ENCODE data around the gene ANKH.
"Not testable (repeated sequence)": the region's sequence is repeated elsewhere in the genome, so short reads cannot be mapped to it uniquely, and the experiment has no call there.

The ANKH gene

DNA sequence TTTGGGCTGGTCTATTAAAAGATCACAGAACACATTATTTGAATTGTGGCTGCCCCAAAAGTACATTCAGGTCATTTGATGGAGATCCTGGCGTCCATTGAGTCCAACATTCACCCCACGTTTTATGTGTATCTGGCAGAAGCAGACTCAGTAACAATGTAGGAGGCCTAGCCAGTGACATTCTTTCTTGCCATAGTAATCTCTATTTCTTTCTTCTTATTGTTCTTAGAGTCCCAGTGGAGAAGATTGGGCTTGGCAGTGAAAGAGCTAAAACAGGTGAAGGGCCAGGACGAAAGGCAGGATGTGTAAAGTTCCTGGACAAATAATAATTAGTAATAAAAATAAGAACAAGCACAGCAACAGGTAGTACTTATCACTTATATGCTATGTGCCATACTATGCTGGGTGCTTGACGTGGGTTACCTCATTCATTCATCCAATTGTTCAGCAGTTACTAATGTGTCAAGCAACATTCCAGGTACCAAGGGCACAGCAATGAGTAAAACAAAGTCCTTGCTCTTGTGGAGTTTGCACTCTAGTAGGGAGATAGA, 12.6 kb upstream of the ANKH start:
- DNase-seq (ENCODE audit: low read depth in 4 of 4, low spot score in 1 of 4): no peak

DNA sequence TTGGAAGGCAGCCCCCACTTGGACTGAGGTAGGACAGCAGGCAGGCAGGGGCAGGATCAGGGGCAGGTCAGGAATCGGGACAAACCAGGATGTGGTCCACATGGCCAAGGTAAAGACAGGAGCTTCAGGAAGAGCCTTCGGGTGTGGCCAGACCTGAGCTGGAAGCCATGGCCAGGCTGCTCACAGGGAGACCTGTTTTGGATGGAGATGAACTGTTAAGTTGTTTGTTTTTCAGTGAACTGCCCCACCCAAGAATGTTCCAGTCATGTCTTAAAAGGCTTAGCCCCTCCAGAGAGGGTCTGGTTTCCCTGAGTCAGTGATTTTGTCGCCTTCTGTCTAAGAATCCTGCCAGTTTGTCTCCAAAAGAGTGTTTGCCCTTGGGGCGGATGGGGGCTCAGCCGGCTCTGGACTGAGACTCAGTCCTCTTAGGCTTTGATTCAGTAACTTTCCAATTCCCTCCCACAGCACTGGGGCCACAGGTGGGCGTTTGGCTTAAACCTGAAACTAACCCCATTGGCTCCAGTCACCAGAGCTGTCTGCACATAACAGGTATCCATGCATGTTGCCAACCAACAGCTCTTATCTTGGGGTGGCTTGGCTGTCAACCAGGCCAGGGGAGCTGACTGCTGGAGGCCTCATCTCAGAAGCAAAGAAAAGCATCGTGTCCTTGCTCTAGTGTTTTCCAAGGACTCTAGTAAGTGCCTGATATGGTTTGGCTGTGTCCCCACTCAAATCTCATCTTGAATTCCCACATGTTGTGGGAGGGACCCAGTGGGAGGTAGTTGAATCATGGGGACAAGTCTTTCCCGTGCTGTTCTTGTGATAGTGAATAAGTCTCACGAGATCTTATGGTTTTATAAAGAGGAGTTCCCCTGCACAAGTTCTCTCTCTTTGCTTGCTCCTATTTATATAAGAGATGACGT, 11.3 kb upstream of the ANKH start:
- DNase-seq (ENCODE audit: low read depth in 4 of 4, low spot score in 1 of 4): no peak

DNA sequence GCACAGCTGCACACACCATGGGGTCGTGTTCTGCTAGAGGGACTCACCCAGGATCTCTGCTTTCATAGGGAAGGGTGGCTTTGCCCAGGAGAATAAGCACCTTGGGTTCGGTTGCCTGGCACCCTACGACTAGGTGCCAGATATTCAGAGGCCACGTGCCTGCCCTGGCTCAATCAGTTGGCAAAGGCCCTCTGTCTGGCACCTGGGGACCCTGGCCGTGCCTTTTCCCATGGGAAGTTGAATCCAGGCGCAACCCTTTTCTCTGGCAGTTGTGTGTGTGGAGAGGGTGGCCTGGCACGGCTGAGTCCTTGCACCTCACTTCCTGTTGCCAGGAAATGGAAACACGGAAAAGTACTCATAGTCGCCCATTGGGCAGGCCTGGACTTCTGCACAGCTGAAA, 10.2 kb upstream of the ANKH start:
- DNase-seq (ENCODE audit: low read depth in 4 of 4, low spot score in 1 of 4): no peak

DNA sequence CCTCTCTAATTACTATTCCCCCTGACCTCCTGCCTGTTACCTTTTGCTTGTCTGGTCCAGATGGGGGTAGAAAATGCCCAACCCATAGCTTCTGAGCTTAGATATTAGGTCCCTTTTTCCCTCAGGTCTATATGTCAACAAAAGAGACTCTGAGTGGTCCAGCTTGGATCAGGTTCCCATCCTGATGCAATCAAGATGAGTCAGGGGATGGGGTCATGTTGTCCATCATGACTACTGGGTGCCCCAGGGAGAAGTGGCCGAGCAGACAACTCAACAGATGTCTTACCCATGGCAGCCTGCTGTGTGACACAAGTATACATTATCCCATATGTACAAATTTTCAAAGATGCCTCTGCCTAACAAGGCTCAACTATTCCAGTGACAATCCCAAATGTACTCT, 9.1 kb upstream of the ANKH start:
- no peak for DNase-seq (ENCODE audit: low read depth in 4 of 4, low spot score in 1 of 4)

DNA sequence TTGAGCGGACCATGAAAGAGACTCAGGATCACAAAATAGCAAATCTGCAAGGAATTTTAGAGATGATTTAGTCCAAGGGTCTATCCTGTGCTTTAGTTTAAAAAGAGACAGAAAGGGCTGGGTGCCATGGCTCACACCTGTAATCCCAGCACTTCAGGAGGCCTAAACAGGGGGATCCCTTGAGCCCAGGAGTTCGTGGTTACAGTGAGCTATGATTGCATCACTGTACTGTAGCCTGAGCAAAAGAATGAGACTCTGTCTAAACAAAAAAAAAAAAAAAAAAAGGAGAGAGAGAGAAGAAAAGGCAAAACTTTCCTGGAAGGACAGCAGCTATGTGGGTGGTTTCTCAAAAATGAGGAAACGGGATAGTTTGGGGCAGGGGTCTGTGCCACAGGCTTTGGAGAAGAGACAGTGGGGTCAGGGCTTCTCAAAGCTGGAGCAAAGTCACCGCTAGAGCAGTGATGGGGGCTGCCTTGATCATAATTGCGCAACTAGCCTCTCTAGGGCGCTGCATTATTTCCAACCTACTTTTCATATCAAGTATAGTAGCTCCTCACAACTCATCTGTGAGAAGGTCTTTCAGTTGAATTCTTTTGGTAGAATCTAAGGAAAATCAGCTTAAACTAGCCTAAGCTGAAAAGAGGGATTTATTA, 8.5 kb upstream of the ANKH start:
- no peak for DNase-seq (ENCODE audit: low read depth in 4 of 4, low spot score in 1 of 4)

DNA sequence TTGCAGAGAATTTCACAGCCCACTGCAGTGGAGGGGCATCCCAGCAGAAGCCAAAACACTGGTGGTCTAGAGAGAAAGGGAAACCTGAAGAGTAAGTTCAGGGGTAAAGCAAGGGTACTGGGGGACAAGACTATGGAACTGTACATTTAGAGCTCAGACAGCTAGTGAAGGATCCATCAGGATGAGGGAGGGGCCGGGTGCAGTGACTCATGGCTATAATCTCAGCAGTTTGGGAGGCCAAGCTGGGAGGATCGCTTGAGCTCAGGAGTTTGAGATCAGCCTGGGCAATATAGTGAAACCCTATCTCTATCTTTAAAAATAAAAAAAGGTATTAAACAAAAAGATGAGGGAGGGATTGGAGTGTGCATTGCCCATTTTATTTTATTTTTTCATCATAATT, 7.8 kb upstream of the ANKH start:
- DNase-seq (ENCODE audit: low read depth in 4 of 4, low spot score in 1 of 4): no peak

DNA sequence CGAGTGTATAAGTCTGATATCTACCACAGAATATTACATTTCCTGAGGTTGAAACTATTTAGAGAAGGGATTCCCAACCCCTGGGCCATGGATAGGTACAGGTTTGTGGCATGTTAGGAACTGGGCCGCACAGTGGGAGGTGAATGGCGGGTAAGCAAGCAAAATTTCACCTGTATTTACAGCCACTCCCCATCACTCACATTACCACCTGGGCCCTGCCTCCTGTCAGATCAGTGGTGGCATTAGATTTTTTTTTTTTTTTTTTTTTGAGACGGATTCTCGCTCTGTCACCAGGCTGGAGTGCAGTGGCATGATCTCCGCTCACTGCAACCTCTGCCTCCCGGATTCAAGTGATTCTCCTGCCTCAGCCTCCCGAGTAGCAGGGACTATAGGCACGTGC, 6.6 kb upstream of the ANKH start:
- DNase-seq (ENCODE audit: low read depth in 4 of 4, low spot score in 1 of 4): not testable (repeated sequence)

DNA sequence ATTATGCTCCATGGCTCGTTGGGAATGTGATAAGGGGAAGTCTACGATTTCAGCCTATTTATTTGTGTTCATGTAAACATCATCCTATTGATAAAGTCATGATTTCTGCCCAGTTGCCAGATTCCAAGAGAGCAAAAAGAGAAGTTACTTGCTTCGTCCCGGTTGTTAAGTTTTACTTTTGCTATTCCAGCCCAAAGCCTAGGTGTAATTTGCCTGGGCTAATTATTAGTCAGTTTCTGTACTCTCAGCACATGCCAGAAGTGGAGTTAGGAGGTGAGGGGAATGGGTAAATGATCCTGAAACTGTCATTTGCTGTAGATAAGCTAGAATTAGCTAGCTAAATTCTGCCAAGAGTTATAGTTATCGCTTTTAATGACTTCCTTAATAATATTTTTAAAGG, 4.5 kb upstream of the ANKH start:
- DNase-seq (ENCODE audit: low read depth in 4 of 4, low spot score in 1 of 4): no peak

DNA sequence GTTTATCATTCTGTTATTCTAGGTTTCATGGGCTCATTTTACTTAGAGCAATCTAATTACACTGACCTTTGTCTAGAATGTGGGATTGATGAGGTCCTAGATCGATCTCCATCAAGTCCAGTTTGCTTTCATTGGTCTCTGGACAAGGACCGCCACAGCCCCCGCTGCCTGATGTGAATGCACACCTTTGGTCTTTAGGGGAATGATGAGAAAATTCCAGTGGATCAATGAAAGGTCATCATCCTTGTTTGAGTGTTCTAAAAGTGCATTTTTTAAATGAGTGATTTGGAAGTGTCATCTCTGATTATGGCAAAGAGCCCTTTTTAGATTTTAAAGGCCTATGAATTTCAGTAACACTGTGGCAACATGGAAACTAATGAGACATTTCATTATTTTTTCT, 2.2 kb upstream of the ANKH start:
- DNase-seq (ENCODE audit: low read depth in 4 of 4, low spot score in 1 of 4): no peak

DNA sequence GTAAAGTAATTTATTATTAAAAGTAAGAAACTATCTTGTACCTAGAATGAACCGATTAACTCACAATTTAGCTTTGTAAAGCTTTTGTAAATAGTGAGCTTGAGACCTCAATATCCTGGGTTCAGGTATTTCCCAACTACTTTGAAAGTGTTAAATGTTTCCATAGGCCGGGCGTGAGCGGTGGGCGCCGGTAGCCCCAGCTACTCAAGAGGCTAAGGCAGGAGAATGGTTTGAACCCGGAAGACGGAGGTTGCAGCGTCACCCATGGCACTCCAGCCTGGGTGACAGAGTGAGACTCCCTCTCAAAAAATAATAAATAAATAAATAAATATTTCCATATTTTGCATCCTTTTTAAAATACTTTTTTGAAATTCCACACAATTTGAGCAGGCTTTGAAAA, 1.5 kb upstream of the ANKH start:
- DNase-seq (ENCODE audit: low read depth in 4 of 4, low spot score in 1 of 4): no peak

DNA sequence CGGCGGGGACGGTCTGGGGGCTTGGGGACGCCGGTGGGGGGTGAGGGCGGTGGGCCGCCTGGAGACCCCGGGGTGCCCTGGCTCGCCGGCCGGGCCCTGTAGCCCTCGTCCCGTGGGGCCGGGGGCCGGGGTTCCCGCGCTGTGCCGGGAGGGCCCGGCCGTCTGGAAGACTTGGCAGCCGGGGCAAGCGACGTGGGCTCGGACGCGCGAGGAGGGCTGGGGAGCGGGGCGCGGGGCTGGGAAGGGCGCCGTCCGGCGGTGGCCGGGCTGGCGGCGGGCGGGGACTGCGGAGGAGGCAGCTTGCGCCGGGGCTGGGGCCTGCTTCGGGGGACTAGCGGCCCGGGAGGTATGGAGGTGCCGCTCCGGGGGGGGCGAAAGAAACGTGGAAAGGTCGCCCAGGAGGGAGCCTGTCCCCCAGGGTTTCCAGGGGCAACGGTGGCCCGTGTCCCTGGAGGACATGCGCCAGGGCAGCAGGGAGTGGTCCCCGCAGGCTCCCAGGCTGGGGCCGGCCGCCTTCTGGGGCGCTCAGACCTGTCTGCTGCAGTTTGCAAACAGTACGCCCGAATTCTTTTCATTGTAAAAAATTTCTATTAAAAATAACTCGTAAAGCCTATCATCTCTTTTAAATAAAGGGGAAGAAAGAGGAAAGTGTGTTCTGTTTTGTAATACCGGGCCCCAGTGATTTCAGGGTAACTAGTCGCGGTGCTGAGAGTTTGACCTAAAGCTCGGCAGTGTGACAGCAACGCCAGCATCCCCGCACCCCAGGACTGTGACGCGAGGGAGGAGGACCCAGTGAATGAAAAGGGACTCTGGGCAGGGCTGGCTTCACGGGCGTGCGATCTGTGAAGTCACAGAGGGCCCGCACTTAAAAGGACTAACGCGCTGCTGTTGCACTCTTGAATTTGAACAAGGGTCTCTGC, 752 bp upstream of the ANKH start:
- DNase-seq (ENCODE audit: low read depth in 4 of 4, low spot score in 1 of 4): peak; percentile 21 to 52 (median 40)

DNA sequence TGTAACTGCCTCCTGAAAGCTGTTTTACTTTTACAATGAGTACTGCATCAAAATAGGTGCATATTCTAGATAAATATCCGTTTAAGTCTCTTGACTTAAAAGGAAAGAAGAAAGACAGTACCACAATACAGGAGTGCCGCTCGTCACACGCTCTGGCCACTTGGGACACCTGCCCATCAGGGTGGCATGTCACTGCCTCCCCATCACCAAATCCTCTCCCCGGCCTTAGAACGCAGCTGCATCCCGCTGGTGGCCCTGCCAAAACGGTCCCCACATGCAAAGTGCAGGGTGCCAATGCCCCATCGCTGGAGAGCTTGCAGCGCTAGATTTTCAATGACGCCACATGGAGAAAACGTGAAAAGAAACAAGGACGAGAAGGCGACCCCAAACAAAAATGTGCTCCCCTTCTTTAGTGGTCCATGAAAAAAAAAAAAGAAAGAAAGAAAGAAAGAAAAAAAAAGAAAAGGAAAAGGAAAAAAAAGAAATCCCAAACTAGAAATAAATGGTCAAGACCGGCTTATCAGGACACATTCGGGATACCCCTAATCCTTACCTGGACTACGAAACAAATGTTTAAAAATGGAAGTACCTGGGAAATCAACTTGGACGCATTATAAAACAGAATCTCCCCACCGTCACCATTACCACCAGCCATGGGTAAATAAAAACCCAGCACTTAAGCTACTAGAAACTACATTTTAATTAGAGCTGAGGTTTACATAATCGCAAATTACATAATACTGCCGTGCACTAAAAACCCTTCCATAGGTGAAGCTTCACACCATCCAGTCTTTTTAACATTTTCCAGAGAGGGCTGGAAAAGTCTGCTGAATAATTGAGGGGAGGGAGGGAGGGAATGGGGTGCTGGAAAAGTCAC, 1.0 kb downstream of the ANKH start:
- DNase-seq (ENCODE audit: low read depth in 4 of 4, low spot score in 1 of 4): peak in 3 of 4 experiments; percentile 31 to 45 (median 40)

DNA sequence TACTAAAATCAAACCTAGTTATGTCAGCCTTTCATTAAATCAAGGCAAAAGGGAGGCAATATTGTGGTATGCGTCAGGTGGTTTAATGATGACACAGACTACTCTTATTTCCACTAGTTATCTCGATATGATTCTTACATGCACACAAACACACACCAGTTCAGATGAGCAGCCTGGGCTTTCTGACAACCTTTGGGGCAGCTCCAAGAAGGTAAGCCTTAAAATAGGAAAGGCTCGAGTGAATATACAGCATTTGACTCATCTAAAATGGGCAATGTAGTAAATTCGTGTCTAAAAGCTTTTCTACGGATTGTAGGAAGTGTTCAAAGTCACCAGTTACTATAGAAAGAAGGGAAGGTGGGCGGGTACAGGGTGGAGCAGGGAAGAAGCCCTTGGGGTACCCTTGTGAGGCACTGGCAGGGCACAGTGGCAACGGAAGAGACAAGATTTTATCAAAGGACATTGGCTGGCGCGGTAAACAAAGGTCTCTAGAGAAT, 1.9 kb downstream of the ANKH start:
- DNase-seq (ENCODE audit: low read depth in 4 of 4, low spot score in 1 of 4): peak in 2 of 4 experiments; percentile 10 to 20

DNA sequence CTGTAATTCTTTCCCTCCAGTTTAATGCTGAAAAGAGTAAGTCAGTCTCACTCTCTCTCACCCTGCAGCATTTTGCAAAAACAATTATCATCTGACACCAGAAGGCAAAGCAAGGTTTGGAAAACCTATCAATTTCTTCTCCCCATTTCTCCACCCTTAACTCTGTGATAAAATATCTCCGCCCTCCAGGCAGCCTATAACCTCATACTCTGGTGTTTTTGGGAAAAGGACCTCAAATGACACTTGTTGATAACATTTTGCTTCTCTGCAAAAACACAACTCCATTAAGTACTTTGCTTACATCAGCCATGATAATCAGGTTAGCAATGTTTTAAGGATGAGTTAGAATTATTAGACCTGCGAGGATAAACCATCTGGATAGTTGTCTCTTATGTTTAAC, 2.3 kb downstream of the ANKH start:
- DNase-seq (ENCODE audit: low read depth in 4 of 4, low spot score in 1 of 4): no peak

DNA sequence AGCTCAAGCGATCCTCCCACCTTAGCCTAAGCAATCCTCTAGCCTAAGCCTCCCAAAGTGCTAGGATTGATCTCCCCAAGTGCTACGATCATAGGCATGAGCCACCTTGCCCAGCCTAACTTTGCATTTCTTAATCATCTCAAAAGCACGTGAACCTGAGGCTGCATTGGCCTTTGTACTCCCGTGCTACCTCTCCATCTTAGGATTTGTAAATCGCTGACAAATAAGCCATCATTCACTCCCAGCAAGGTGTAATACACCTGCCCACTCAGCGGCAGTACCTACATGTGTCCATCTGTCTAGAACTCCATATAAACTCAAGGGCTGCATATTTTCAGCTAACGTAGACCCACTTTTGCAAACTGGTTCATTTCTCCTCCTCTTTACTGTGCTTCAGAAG, 2.8 kb downstream of the ANKH start:
- DNase-seq (ENCODE audit: low read depth in 4 of 4, low spot score in 1 of 4): no peak

DNA sequence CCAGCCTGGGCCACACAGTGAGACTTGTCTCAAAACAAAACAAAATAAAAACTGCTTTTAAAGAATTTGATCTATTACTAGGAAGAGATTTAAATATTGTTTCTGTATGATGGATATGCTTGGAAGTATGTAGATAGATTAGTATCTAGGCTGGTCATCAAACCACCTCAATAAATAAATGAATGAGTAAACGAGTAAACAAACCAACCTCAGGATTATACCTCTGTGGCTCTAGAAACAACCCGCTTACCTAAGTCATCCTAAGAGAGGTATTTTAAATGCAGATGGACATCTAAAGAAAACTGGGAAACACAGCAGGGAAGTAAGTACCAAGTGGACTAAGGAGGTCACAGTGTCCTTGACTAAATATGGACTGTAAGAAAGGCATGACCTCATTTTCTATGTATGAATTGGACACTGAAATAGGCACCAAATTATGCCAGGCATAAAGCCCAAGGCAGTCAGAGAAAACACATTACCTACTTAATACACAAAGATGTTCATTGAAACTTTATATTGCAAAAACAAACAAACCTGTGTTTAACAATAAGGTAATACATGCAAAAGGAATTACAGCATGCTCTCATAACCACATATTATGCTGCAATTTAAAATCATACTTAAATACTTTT, 7.3 kb downstream of the ANKH start:
- no peak for DNase-seq (ENCODE audit: low read depth in 4 of 4, low spot score in 1 of 4)

DNA sequence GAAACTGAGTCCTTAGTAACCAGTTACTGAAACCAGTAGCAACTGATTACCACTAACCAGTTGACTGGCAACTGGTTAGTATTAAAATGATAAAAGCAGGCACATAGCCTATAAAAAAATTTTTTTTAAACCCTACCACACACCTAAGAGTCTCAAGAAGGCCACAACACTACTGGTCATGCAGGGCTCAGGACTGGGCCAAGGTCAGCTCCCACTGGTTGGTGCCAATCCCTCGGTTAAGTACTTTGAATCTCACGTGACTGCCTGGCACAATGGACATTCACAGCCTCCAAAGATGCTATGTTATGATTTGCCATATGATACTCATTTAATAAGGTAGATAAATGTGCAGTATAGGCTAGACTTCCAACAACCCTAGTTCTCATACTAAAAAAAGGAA, 8.5 kb downstream of the ANKH start:
- DNase-seq (ENCODE audit: low read depth in 4 of 4, low spot score in 1 of 4): no peak

DNA sequence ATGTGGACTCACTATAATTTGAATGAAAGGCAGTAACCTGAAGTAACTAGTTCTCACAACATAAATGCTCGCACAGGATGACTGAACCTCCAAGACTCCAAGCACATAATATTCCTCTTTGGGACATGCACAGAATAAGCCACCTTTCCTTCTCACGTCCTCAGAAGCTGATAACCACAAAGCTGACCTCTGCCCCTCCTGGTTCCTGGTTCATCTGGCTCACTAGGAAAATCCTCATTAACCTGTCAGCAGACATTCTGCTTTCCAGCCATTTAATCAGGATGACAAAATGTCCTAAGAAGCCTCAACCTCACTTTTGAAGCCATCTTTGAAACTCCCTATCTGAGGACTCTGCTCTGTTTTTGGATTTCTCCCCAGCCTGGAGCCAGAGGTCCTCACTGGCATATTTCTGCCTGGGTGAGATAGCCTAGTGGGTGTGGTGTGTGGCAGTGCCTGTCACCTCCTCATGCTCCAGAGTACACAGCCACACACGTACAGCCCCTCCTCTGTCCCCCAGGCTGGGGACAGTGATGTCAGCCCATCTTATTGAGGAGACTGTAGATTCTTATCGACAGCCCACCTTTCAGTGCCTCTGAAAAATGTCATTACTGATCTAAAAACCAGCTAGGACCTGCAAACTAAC, 10.3 kb downstream of the ANKH start:
- DNase-seq (ENCODE audit: low read depth in 4 of 4, low spot score in 1 of 4): no peak

DNA sequence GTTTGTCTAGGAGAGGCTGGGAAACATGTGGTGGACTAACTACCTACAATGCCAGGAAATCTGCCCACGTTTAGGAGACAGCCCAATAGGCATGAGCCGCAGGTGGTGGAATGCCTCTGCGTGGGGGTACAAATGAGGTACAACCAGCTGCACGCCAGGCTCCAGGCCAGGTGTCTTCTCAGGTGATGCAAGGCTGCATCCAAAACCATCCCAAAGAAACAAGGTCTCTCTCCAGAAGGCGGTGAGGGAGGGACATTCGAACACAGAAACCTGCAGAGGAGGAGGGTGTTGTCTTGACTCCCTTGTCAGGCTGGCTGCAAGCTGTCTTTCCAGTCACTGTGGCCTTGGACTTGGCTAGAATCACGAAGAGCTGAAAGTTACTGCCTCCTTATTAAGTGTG, 11.6 kb downstream of the ANKH start:
- no peak for DNase-seq (ENCODE audit: low read depth in 4 of 4, low spot score in 1 of 4)

All from stimulated activated CD4-positive, alpha-beta T cell treated with anti-CD3 and anti-CD28 coated beads, Interleukin-1b, Interleukin-23, amount 100 ng/mL, for 24 hours (primary cell).